Panc1 (cell line): ENCODE data around the gene SLC29A2. TPM values are rescaled to one million over a fixed set of nuclear protein-coding genes. Genes with fewer than 3 reads are reported as not detected.

Source experiments
- ATAC-seq: fragments of 200-7000 bp; cut with Tn5 transposase; 2 replicates; pipeline ENCODE4 v1.9.1; 2020; ENCODE audit warnings: mild to moderate bottlenecking, moderate library complexity
- BruUV-seq: library from RNA; stranded (reverse); fragments of 400-500 nt; replicated peaks from 2 replicates; lab custom pipeline; 2021; lab: Mats Ljungman, UMichigan
- CTCF ChIA-PET: fragments of 300-600 bp; sonication (Branson Sonifier 250); formaldehyde crosslinking; loops from one replicate; lab custom pipeline; 2022; ENCODE audit warnings: antibody characterized with exemption; lab: Charles Lee
- POLR2A ChIA-PET: fragments of 300-600 bp; sonication (Branson Sonifier 250); formaldehyde crosslinking; loops from one replicate; lab custom pipeline; 2022; ENCODE audit warnings: antibody characterized with exemption; lab: Charles Lee
- DNase-seq: peaks from one replicate; pipeline ENCODE4 v3.0.0-alpha.2; 2010; ENCODE audit warnings: low read depth, low spot score
- H3K27ac ChIP-seq: 2 replicates; pipeline ENCODE4 v1.5.1; 2011; ENCODE audit warnings: mild to moderate bottlenecking, low read length, inconsistent platforms
- H3K27me3 ChIP-seq: fragments of 200-500 bp; sonication (Bioruptor generic); 2 replicates; pipeline ENCODE4 v1.6.0; 2014; ENCODE audit warnings: low read length, inconsistent platforms; ENCODE audit not compliant: control insufficient read depth, insufficient read depth
- H3K36me3 ChIP-seq: fragments of 200-500 bp; sonication (Bioruptor generic); 2 replicates; pipeline ENCODE4 v1.5.1; 2014; ENCODE audit warnings: inconsistent platforms, mild to moderate bottlenecking, low read length, moderate library complexity; ENCODE audit not compliant: control insufficient read depth, insufficient read depth
- H3K4me1 ChIP-seq: 2 replicates; pipeline ENCODE4 v1.5.1; 2011; ENCODE audit warnings: inconsistent platforms, mild to moderate bottlenecking, low read length, moderate library complexity; ENCODE audit not compliant: control insufficient read depth, insufficient read depth
- H3K4me3 ChIP-seq, 2 experiments: 2 replicates each; pipeline ENCODE4 v1.5.1; 2011 to 2012; ENCODE audit warnings: low read depth in 2 of 2, low read length in 2 of 2, mild to moderate bottlenecking in 2 of 2, inconsistent platforms in 1 of 2, moderate library complexity in 1 of 2
- H3K9me3 ChIP-seq: fragments of 200-500 bp; sonication (Bioruptor generic); 2 replicates; pipeline ENCODE4 v1.5.1; 2014; ENCODE audit warnings: low read depth, mild to moderate bottlenecking, inconsistent platforms, low read length, moderate library complexity; ENCODE audit not compliant: control insufficient read depth, insufficient read depth
- POLR2AphosphoS5 ChIP-seq: IDR thresholded peaks from 2 replicates; pipeline ENCODE4 v1.6.1; 2012; ENCODE audit warnings: mild to moderate bottlenecking, low read depth, low read length, moderate library complexity
- SIN3A ChIP-seq: IDR thresholded peaks from 2 replicates; pipeline ENCODE4 v1.6.1; 2012; ENCODE audit warnings: low read depth, mild to moderate bottlenecking, low read length, moderate library complexity, borderline replicate concordance; ENCODE audit not compliant: insufficient read depth
- TCF7L2 ChIP-seq: IDR thresholded peaks from 2 replicates; pipeline ENCODE4 v1.6.1; 2011; ENCODE audit warnings: mild to moderate bottlenecking, low read depth, low read length, inconsistent platforms
- in situ Hi-C: cut with HindIII; loops from 2 replicates; pipeline ENCODE4 v1.10.0; 2016; ENCODE audit warnings: low sequenced_read_pairs, low pct_unique_long_range_greater_than_20kb
- intact Hi-C: fragments of 100-400 bp; cut with micrococcal nuclease; formaldehyde crosslinking; loops from one replicate; pipeline ENCODE4 v1.10.0; 2022; ENCODE audit not compliant: unreplicated experiment
- total RNA-seq: library from RNA; stranded (reverse); gene quantifications from one replicate; pipeline ENCODE4 v1.2.1, GENCODE V29; 2021; ENCODE audit not compliant: unreplicated experiment
- TF ChIP-seq, protein P1 (sequence below), 2 experiments: IDR thresholded peaks; 2 replicates each; pipeline ENCODE4 v1.6.1; 2011 to 2012; ENCODE audit warnings: low read depth in 2 of 2, control low read depth in 1 of 2, low read length in 1 of 2, mild to moderate bottlenecking in 1 of 2, moderate library complexity in 1 of 2; ENCODE audit not compliant: insufficient read depth in 1 of 2
- TF ChIP-seq, protein P2 (sequence below): fragments of 450-650 bp; IDR thresholded peaks from 2 replicates; pipeline ENCODE4 v1.5.1; 2017; ENCODE audit warnings: mild to moderate bottlenecking

The SLC29A2 gene
- total RNA-seq, 1 experiment from 2014 or later: 28.3 TPM

DNA sequence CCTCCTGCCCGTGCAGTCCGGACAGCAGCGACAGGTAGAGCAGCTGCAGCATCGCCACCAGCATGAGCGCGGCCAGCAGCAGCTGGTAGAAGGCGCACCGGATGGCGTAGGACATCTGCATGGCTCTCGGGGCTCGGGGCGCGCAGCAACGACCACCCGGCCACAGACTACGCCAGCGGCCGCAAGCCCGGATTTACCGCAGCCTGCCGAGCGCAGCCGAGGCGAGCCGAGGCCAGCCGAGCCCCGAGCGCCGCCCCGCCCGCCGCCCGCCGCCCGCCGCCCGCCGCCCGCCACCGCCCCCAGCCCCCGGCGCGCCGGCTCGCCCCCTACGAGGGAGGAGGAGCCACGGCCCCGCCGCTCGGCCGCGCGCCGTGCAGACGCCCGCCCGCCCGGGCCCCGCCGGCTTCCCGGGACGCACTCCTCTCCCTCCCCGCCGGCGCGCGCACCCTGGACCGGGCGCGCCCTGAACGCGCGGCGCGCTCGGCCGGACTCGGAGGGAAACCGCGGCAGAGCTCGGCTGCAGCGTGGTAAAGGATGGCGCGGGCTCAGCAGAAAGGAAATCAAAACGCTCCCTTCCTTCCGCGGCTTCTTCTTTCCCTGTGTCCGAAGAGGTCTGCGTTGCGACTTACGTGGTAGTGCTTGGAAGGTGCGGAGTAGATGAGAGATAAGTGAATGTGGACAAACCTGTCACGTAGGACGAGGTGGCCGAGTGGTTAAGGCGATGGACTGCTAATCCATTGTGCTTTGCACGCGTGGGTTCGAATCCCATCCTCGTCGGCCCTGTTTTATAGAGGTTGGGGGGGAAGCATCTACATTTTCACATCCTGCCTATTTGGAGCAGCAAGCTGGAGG is 23.9 kb downstream of the SLC29A2 start, which contains the start of gene B4GAT1:
Gene B4GAT1 (minus strand): TSS at position 205 of the 852 bp plus-strand sequence. CDS start 84 bp downstream, at position 121.
- H3K27me3 ChIP-seq: no peaks in the 10 kb centered on the region
- peak; percentile 68; the same call in 1 of the 2 replicates for TF ChIP-seq POLR2AphosphoS5
- 0 out of 2 replicates have a peak, but pooled peaks have one; percentile 22 for TF ChIP-seq TCF7L2
- peak; percentile 50; the same call in 1 of the 2 replicates for TF ChIP-seq SIN3A
- TF ChIP-seq, protein P1, sequence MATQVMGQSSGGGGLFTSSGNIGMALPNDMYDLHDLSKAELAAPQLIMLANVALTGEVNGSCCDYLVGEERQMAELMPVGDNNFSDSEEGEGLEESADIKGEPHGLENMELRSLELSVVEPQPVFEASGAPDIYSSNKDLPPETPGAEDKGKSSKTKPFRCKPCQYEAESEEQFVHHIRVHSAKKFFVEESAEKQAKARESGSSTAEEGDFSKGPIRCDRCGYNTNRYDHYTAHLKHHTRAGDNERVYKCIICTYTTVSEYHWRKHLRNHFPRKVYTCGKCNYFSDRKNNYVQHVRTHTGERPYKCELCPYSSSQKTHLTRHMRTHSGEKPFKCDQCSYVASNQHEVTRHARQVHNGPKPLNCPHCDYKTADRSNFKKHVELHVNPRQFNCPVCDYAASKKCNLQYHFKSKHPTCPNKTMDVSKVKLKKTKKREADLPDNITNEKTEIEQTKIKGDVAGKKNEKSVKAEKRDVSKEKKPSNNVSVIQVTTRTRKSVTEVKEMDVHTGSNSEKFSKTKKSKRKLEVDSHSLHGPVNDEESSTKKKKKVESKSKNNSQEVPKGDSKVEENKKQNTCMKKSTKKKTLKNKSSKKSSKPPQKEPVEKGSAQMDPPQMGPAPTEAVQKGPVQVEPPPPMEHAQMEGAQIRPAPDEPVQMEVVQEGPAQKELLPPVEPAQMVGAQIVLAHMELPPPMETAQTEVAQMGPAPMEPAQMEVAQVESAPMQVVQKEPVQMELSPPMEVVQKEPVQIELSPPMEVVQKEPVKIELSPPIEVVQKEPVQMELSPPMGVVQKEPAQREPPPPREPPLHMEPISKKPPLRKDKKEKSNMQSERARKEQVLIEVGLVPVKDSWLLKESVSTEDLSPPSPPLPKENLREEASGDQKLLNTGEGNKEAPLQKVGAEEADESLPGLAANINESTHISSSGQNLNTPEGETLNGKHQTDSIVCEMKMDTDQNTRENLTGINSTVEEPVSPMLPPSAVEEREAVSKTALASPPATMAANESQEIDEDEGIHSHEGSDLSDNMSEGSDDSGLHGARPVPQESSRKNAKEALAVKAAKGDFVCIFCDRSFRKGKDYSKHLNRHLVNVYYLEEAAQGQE (IDR thresholded peaks at IDR 0.05; ENCODE audit: insufficient read depth in 1 of 2, low read depth in 2 of 2, low read length in 1 of 2): peak in 1 of 2 experiments; percentile 52; a peak in 1 of 4 replicates
- TF ChIP-seq, protein P2, sequence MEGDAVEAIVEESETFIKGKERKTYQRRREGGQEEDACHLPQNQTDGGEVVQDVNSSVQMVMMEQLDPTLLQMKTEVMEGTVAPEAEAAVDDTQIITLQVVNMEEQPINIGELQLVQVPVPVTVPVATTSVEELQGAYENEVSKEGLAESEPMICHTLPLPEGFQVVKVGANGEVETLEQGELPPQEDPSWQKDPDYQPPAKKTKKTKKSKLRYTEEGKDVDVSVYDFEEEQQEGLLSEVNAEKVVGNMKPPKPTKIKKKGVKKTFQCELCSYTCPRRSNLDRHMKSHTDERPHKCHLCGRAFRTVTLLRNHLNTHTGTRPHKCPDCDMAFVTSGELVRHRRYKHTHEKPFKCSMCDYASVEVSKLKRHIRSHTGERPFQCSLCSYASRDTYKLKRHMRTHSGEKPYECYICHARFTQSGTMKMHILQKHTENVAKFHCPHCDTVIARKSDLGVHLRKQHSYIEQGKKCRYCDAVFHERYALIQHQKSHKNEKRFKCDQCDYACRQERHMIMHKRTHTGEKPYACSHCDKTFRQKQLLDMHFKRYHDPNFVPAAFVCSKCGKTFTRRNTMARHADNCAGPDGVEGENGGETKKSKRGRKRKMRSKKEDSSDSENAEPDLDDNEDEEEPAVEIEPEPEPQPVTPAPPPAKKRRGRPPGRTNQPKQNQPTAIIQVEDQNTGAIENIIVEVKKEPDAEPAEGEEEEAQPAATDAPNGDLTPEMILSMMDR: no peak
- H3K4me1 ChIP-seq: peaks cover 24% of the 10 kb centered on the region
- H3K4me3 ChIP-seq: peak within 1 kb of the TSS; percentile 71 to 91
- CTCF ChIA-PET: interaction anchor here (1.0 to 1.8 kb wide), 2 partner anchors 35 to 36 kb away, joined by 4 to 5 read pairs; no protein-coding TSS in a partner anchor
- intact Hi-C loops: no loop called here
- POLR2A ChIA-PET: no interaction called here
- ATAC-seq: peak; percentile 77
- in situ Hi-C loops: no loop called here
- H3K36me3 ChIP-seq: peaks cover 3% of the 10 kb centered on the region; the same call in 1 of the 2 replicates
- H3K27ac ChIP-seq: peak within 1 kb of the TSS; percentile 79
- DNase-seq: peak; percentile 99
- BruUV-seq: no TSS peak
- H3K9me3 ChIP-seq: no peaks in the 10 kb centered on the region

DNA sequence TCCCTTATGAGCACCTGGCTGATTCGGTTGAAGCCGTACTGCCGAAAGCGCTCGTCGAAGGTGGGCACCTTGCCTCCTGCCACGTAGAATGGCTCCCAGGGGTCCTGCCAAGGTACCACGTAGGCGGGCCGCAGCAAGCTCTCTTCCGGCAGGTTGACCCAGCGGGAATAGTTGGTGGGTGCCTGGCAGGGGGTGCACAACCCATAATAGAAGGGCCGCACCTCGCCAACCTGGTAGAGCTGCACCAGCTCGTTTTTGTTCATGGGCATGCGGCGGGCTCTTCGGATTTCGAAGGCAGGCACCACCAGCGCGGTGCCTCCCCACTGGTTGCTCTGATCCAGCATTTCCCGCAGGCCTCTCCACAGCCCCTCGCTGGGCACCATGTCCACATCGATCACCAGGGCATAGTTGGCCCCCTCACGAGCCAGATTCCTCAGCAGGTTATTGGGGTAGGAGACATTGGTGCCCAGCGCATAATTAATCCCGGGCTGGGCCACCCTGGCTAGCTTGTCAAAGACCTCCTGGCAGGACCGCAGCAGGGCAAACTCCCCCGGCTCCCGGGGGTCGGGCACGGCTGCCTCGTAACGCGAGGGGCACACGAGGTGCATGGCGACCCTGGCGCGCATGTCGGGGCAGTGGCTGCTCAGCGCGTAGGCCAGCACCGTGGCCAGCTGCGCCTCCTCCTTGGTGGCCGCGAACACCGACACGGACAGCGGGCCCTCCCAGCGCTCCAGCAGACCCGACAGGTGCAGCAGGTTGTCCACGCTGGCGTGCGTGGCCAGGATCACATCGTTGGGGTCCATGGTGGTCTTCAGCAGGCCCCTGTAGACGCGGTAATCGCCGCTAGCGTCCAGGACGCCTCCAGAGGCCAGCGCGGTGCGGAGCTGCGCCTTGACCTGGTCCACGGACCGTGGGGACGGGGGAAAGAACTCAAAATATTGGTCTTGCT is 24.8 kb downstream of the SLC29A2 start:
- no peaks in the 10 kb centered on the region for H3K27me3 ChIP-seq
- TF ChIP-seq, protein P1 (IDR thresholded peaks at IDR 0.05; ENCODE audit: insufficient read depth in 1 of 2, low read depth in 2 of 2, low read length in 1 of 2): peak in 1 of 2 experiments; percentile 68; a peak in 1 of 4 replicates
- no peak for TF ChIP-seq TCF7L2
- DNase-seq: no peak
- POLR2A ChIA-PET: interaction anchor here (1.0 kb wide), 1 partner anchor 24 kb away, joined by 8 read pairs; no protein-coding TSS in a partner anchor
- H3K36me3 ChIP-seq: peaks cover 3% of the 10 kb centered on the region; the same call in 1 of the 2 replicates
- in situ Hi-C loops: no loop called here
- peaks cover 24% of the 10 kb centered on the region for H3K4me1 ChIP-seq
- peak overlapping the region; percentile 71 to 91 for H3K4me3 ChIP-seq
- no peaks in the 10 kb centered on the region for H3K9me3 ChIP-seq
- intact Hi-C loops: no loop called here
- ATAC-seq: no peak
- H3K27ac ChIP-seq: peak overlapping the region; percentile 79
- CTCF ChIA-PET: interaction anchor here (1.0 to 1.8 kb wide), 2 partner anchors 35 to 36 kb away, joined by 4 to 5 read pairs; no protein-coding TSS in a partner anchor
- no TSS peak for BruUV-seq
